ENCODE measurements around the gene PTPA.
A peak's percentile ranks its signal among the peaks of the same experiment; 100 is the strongest.
"Not testable (repeated sequence)": the region's sequence is repeated elsewhere in the genome, so short reads cannot be mapped to it uniquely, and the experiment has no call there.

The PTPA gene

DNA sequence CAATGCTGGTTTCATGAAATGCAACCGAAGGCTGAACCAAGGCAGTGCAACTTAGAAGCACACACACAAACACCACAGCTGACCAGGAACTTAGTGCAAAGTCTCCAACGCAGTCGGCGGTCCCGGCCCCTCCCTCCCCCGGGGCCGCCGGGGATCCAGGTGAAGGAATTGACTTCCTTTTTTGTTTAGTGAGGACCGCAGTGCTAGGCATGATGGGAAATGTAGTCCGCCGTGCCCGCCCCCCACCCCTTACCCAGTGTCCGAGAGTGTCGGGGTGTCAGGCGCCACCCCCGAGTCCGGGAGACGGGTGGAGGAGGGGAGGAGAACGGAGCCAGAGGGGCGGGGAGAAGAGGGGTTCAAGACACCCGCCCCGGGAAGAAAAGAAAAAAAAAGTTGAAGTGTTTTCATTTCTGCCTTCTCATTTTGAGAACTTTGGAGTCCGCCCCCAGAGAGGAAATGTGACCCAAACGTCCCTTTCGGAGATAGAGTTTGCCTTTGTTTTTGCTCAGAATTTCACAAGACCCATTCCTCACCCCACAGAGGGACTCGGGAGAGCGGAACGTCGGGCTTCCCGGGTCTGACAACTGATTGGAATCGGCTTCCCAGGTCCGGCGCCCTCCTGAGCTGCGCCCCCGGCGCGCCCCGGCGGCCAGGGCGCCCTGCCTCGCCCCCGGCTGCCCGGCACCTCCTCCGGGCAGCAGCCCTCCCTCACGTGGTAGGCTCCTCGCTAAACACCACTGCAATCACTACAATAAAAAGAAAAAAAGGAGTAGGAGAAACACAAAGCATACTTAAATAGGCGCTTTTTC lies 64.8 kb downstream of the PTPA start:
- DNase-seq (ENCODE audit: low read depth in 2 of 2): no peak

DNA sequence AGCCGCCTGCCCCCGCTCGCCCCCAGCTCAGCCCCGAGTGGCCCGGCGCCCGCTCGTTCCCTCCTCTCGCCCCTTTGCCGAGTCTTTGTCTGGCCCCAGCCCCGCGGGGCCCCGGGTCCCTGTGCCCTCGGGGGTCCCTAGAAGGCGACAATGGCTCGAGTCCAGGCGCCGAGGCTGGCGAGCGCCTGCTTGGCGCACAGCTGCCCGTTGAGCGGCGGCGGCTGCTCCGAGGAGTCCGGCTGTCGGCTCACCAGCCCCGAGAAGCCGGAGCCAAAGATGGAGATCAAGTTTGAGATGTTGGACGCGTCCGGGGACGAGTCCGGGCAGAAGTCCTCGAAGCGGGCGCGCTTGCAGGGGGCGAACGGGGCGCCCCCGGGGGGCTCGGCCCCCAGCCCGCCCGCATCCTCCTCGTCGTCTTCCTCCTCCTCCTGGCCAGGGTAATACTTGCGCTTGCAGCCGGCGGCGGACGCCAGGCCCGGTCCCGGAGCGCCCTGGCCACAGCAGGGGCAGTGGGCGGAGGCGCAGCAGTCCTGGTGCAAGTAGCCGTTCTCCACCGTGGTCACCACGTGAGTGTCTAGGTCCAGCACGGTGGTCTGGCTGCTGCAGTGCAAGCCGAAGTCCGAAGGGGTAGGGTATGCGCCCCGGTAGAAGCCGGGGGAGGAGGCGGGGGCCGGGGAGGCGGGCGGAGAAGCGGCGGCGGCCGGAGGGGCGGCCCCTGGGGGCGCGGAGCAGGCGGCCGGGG lies 65.7 kb downstream of the PTPA start:
- no peak for DNase-seq (ENCODE audit: low read depth in 2 of 2)

- no peak for DNase-seq (ENCODE audit: low read depth in 2 of 2)
Measured at GRCh38 chr9:129177443-129177790, 66.2 kb downstream of the PTPA start.

DNA sequence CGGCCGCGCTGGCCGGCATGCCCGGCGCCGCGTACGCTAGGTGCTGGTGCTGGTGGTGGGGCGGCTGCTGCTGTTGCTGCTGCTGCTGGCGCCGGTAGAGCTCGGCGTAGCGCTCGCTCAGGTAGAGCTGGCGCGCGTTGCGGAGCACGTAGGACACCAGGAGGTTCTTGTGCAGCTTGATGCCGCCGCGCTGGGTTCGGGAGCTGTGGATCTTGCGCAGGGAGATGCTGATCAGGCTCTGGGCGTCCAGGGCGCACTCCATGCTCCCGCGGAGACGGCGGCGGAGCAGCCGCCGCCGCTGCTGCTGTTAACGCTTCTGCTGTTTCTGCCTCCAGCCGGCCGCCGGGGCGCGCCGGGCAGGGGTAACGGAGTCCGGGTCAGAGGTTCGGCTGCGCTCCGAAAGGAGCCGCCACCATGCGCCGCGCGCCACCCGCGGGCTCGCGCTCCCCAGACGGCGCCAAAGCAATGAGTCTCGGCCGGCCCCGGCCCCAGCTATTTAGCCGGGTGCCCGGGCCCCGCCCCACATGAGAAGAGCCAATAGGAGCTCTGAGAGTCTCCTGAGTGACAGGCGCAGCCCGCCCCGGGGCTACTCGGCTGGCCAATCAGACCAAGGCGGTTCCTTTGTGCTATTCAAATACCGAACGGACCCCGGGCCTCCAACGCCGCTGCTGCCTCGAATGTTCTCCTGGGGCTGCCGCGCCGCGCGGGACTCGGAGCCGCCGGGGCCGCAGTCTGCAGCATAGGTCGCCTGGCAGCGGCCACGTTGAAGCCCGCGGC lies 66.8 kb downstream of the PTPA start, which contains the start of gene IER5L:
TSS of gene IER5L (minus strand) at position 471 of the 777 bp plus-strand sequence. CDS start at position 262, 209 bp downstream.
- peak; percentile 84 to 89 for DNase-seq (ENCODE audit: low read depth in 2 of 2)

GRCh38 chr9:129178568-129179382 lies 67.6 kb downstream of the PTPA start:
- no peak for DNase-seq (ENCODE audit: low read depth in 2 of 2)

DNA sequence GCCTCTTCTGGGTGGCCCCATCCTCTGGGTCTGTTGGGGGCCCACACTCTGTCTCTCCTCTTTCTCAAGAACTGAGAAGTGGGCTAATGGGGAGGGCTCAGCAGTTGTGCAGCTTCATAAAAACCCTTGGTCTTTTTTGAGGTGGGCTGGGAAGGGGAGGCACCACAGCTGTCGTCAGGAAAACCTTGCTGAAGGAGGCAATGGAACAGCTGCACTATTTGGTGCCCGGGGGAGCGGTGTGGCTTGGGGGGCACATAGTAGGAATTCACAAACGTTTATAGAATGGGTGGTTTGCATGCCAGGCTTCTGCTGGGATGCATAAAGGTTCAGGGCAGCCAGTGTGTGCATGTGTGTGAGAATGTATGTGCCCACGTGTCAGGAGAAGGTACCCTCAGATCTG lies 70.0 kb downstream of the PTPA start:
- no peak for DNase-seq (ENCODE audit: low read depth in 2 of 2)

GRCh38 chr9:129182122-129182521 lies 70.9 kb downstream of the PTPA start:
- no peak for DNase-seq (ENCODE audit: low read depth in 2 of 2)

DNA sequence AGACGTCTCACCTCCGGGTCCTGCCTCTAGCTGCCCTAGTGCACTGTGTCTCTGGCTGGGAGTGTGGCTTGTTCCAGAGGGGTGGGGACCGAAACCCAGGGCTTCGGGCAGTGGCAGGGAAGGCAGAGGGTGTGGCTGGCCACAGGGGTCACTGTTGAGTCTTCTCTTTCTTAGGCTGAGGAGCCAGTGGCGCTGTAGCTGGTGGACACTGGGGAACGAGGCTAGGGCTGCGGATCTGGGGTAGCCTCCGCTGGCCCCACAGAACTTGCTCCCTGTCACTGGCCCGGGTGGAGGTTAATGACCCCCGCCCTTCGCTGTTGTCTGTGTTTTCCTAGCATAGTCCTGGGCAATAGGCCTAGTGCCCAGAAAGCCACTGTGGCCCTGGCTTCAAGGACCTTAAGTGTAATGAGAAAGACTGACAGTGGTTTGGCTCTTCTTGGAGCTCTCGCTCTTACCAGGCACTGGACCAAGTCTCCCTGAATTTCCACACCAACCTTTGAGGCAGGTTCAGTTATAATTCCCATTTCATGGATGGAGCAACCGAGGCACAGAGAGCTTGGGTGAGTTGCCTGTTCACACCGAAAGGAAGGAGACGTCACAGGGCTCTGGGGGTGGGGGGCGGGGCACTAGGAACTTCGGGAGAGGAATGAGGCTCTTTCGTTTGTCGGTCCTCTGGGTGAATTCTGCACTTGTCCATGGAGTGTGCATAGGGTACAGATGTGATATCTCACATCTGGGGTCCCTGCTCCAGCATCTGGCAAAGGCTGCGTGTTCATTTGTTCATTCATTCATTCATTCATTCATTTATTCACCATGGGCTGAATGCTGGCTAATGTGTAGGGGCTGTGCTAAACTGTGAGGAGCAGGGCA lies 71.6 kb downstream of the PTPA start:
- DNase-seq (ENCODE audit: low read depth in 2 of 2): no peak

DNA sequence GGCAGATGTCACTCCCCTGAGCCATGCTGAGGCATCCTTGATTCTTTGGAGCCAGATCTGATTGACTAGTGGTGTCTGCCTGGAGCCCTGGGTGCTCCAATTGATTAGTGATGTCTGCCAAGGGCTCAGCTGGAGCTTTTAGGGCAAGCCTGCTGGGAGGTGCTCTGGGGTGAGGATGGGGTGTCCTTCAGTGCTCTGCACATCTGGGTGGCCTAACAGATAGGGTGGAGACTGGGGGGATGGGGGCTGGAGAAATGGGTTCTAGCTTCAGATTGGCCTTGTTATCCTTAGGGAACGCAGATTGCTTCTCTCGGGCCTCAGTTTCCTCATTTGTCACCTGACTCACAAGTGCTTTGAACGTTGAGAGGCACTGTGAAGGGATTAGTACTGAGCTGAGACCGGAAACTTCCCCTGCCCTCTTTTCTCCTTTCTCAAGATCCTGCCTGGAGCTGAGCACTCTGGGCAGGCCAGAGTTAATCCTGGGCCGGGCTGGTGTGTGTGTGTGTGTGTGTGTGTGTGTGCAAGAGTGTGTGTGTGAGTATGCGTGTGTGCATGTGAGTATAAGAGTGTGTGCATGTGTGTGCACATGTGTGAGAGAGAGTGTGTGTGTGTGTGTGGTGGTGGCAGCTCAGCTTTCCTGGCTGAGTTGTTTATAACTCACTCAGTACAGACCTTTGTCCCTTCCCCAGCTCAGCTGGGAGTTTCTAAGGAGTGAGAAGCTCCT lies 72.4 kb downstream of the PTPA start:
- no peak for DNase-seq (ENCODE audit: low read depth in 2 of 2)

GRCh38 chr9:129184219-129184524 lies 73.0 kb downstream of the PTPA start:
- DNase-seq (ENCODE audit: low read depth in 2 of 2): no peak

GRCh38 chr9:129184596-129185122 lies 73.4 kb downstream of the PTPA start:
- no peak for DNase-seq (ENCODE audit: low read depth in 2 of 2)

DNA sequence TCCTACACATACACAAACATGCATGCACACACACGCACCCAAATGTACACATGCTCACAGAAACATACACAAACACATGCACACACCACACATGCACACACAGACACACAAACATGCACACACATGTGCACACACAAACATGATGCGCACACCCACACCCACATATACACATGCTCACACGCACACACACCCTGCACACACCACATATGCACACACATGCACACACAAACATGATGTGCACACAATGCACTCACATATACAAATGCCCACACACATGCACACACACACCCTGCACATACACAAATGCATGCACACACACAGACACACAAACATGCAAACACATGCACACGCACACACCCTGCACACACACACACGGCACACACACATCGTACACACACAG lies 74.2 kb downstream of the PTPA start:
- DNase-seq (ENCODE audit: low read depth in 2 of 2): no peak

DNA sequence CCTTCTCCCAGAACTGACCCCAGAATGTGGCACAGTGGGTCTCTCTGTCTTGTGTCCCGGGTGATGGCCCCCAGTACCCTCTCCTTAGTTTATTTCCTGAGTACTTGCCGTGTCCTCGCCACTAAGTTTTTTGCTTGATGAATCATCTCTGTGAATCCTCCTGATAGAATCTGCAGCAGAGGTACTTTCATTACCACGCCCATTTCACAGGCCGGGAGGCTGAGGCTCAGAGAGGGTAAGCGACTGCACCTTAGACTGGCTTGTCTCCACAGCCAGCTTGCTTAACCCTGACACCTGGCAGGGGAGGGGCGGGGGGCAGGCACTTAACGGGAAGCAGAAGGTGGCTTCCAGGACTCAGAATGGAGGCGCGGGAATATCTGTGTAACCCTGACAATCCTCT lies 74.8 kb downstream of the PTPA start:
- DNase-seq (ENCODE audit: low read depth in 2 of 2): no peak

DNA sequence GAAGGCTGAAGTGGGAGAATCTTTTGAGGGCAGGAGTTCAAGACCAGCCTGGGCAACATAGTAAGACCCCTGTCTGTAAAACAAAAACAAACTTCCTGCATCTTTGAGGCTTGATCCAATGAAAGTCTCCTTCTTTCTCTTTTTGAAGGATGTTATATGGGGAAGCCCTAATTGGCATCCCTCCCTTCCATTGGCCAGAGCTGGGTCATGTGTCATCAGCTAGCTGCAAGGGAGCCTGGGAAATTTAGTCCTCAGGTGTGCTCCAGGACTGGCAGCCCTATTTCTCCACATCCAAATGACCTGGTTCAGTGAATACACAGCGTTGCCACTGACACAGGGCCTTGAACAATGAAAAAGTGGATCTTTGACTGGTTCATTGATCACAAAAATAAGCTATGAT lies 75.8 kb downstream of the PTPA start:
- DNase-seq (ENCODE audit: low read depth in 2 of 2): no peak

DNA sequence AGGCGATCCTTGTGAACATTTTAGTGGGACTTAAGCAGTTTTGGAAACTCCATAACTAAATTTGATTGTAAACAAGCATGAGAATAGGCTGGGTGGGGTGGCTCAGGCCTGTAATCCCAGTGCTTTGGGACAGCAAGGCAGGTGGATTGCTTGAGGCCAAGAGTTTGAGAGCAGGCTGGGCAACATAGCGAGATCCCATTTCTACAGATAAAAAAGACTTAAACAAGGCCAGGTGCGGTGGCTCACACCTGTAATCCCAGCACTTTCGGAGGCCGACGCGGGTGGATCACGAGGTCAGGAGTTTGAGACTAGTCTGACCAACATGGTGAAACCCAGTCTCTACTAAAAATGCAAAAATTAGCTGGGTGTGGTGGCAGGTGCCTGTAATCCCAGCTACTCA lies 78.8 kb downstream of the PTPA start:
- DNase-seq (ENCODE audit: low read depth in 2 of 2): not testable (repeated sequence)

DNA sequence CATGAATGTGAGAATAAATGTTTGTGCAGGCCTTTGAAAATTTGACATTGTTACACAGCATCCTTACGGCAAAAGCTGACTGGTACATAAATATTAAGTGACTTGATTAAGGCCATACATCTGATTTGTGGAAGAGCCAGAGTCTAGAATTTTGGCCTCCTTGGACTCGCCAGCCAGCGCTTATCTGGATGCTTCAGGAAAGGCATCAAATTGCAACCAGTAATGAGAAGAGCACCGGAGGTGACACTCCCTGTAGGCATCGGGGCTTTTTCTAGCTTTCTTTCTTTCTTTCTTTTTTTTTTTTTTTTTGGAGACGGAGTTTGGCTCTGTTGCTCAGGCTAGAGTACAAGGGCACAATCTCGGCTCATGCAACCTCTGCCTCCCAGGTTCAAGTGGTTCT lies 80.0 kb downstream of the PTPA start:
- DNase-seq (ENCODE audit: low read depth in 2 of 2): no peak

DNA sequence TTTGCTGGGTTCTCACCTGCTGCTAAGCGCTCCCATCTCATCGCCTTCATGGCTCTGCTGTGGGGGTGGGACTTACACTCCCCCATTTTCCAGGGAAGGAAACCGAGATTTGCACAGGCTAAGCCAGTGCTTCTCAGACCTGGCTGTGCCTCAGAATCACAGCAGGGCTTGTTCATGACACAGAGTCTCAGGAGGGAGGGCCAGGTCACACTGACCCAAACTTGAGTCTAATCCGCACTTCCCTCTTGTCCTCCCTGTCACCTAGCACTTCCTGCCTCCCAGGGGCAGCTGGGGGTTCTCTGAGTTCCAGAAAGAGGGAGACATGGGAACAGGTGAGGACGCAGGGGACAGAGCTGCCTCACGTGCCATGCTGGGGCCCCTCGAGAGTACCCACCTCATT lies 82.4 kb downstream of the PTPA start:
- DNase-seq (ENCODE audit: low read depth in 2 of 2): no peak

DNA sequence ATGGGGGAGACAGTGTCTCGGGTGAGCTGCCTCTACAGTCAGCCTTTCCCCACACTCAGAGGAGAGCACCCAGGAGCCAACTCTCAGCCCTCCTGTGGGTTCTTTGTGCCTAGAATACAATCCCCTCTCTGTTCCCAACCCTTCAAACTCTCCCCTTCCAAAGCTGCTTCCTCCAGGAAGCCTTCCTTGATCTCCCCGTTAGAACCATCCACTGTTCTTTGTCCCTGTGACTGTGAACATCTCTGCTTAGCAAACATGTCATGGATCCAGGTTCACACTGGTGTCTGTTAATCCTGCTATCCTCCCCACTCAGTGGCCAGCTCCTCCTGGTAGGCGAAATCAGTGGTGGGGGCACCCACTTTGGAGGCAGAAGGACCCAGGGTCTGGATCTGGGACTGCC lies 83.0 kb downstream of the PTPA start:
- no peak for DNase-seq (ENCODE audit: low read depth in 2 of 2)

DNA sequence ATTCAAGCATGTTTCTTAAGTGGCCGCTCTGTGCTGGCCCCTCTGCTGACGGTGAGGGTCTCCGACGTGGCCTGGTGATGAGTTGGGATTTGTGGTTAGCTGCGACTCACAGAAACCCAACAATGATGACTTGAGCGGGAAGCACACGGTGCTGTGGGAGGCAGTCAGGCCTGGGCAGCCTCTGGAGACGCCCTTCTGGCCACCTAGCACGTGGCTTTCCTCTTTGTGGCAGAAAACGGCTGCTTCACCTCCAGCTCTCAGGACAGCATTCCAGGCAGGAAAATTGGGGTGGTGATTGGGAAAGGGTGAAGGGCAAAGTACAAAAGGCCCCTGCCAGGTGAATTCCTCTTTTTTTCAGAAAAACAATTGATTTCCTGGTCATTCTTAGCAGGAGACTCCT lies 84.4 kb downstream of the PTPA start:
- no peak for DNase-seq (ENCODE audit: low read depth in 2 of 2)

GRCh38 chr9:129197045-129197444 lies 85.8 kb downstream of the PTPA start:
- not testable (repeated sequence) for DNase-seq (ENCODE audit: low read depth in 2 of 2)

All from stimulated activated CD8-positive, alpha-beta memory T cell treated with anti-CD3 and anti-CD28 coated beads, Interleukin-7, amount 100 ng/mL, for 1 hour (primary cell).